Stimulated activated CD8-positive, alpha-beta memory T cell treated with anti-CD3 and anti-CD28 coated beads, Interleukin-4, amount 100 ng/mL, for 1 hour (primary cell): ENCODE results near the gene ARL14.

Experiments used
- DNase-seq, 2 donors: peaks; one replicate each; pipeline ENCODE4 v3.0.0-alpha.2; 2020; ENCODE audit warnings: low read depth in 2 of 2, low spot score in 1 of 2

ARL14 gene

DNA sequence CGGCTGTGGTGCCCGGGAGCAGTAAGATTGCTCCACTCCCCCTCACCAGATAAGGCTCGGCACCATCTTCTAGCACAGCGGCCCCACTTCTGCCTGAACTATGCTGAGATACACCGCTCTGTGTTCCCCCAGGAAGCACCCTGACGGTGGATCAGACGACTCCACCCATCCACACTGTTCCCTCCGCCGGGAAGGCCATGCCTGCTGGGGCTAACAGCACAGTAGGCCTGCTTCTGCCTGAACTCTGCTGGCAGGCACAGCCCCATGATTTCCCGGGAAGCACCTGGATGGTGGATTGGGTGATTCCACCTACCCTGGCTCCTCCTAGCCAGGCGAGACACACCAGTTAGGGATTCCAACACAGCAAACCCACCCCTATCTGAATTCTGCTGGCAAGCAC lies 42.8 kb downstream of the ARL14 start:
- DNase-seq = no peak

DNA sequence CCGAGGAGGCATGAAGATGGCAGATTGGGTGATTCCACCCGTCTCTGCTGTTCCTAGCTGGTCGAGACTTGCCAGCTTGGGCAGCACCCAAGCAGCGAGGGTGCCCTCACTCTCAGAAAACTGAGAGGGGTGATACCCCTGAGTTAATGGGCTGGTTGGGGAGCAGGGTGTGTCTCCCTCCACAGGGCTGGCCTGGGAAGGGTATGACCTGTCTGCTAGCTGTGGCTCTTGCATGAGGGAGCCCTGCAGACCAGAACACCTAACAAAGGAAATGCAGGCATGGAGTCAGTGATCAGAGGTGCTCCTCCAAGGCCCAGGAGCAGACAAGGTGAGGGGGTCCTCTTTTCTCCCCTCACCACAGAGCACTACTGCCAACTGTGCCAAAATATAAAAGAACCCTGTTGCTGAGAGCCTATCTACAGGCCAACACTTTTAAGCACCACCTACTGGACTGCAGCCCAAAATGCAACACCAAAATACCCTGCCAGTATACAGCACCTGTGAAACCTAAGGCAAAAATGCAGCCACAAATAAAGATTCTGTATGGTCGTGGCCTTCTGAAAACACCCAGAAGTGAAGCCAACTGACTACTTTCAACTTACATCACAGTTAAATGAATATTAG lies 43.3 kb downstream of the ARL14 start:
- DNase-seq = no peak

DNA sequence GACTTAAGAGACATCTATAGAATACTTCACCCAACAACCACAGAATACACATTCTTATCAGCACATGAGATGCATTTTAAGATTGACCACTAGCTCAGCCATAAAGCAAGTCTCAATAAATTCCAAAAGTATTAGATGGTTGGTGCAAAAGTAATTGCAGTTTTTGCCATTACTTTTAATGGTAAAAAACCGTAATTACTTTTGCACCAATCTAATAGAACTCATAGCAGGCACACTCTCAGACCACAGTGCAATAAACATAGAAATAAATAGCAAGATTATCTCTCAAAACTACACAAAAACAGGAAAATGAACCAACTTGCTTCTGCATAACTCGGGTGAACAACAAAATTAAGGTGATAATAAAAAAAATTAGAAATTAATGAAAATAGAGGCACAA lies 45.4 kb downstream of the ARL14 start:
- DNase-seq = no peak

DNA sequence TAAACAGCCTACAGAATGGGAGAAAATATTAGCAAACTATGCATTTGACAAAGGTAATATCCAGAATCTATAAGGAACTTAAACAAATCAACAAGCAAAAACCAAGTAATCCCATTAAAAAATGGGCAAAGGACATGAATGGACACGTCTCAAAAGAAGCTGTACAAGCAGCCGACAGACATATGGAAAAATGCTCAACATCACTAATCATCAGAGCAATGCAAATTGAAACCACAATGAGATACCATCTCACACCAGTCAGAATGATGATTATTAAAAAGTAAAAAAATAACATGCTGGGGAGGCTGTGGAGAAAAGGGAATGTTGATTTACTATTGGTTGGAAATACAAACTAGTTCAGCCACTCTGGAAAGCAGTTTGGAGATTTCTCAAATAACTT lies 48.4 kb downstream of the ARL14 start:
- no peak for DNase-seq
